OCI-LY3 (cell line): ENCODE results near the gene PRPF6.

Experiments used
- EZH2phosphoT487 ChIP-seq: fragments of 200-600 bp; shearing (Covaris generic); IDR thresholded peaks from 2 replicates; pipeline ENCODE4 v1.6.1; 2018; ENCODE audit warnings: antibody characterized with exemption, mixed run types, low read depth
- TF ChIP-seq, protein P1 (sequence below): fragments of 200-600, 300-600 bp; sonication (generic); IDR thresholded peaks from 2 replicates; pipeline ENCODE4 v1.5.1; 2014; ENCODE audit warnings: antibody characterized with exemption, low read length, low read depth

DNA sequence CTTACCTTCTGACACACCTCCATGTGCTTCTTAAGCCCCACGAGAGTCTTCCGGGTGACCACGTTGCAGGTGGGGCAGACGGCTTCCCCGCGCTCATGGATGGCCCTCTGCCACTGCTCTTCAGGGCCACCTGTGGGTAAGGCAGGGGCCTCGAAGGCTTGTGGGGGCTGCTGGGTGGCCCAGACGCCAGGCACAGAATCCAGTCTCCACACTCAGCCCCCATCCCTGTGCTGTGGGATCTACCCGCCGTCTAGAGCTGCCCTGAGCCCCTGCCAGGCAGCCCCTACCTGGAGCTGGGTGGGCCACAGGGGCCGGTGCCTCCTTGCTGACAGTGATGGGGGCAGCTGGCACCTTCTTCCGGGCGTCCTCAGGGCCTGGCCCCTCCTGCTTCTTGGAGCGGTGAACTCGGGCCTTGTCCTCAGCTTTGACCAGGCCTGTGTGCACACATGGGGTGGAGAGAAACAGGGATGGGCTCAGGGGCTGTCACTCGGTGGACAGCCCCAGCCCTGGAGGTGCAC, 17.1 kb upstream of the PRPF6 start:
- TF ChIP-seq, protein P1, sequence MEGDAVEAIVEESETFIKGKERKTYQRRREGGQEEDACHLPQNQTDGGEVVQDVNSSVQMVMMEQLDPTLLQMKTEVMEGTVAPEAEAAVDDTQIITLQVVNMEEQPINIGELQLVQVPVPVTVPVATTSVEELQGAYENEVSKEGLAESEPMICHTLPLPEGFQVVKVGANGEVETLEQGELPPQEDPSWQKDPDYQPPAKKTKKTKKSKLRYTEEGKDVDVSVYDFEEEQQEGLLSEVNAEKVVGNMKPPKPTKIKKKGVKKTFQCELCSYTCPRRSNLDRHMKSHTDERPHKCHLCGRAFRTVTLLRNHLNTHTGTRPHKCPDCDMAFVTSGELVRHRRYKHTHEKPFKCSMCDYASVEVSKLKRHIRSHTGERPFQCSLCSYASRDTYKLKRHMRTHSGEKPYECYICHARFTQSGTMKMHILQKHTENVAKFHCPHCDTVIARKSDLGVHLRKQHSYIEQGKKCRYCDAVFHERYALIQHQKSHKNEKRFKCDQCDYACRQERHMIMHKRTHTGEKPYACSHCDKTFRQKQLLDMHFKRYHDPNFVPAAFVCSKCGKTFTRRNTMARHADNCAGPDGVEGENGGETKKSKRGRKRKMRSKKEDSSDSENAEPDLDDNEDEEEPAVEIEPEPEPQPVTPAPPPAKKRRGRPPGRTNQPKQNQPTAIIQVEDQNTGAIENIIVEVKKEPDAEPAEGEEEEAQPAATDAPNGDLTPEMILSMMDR = no peak
- TF ChIP-seq EZH2phosphoT487 = no peak
